Suprapubic skin (tissue), 4 donors: ENCODE data around the gene EML2. TPM values are rescaled to one million over a fixed set of nuclear protein-coding genes. Genes with fewer than 3 reads are reported as not detected.

ENCODE experiments used
- DNase-seq, 2 donors: peaks; one replicate each; pipeline ENCODE4 v3.0.0-alpha.2; 2019; ENCODE audit warnings: low spot score in 2 of 2
- H3K27ac ChIP-seq: fragments of 200-600 bp; sonication (generic); one replicate; pipeline ENCODE4 v1.5.1; 2019
- H3K27me3 ChIP-seq: fragments of 200-600 bp; sonication (generic); one replicate; pipeline ENCODE4 v1.5.1; 2019
- H3K36me3 ChIP-seq: fragments of 200-600 bp; sonication (generic); one replicate; pipeline ENCODE4 v1.5.1; 2019
- H3K4me1 ChIP-seq: fragments of 200-600 bp; sonication (generic); one replicate; pipeline ENCODE4 v1.5.1; 2019
- H3K4me3 ChIP-seq: fragments of 200-600 bp; sonication (generic); one replicate; pipeline ENCODE4 v1.5.1; 2019; ENCODE audit warnings: mild to moderate bottlenecking
- H3K9me3 ChIP-seq: fragments of 200-600 bp; sonication (generic); one replicate; pipeline ENCODE4 v1.5.1; 2019
- CTCF ChIP-seq, 2 donors: fragments of 200-600 bp in 1 of 2; fragments of 450-650 bp in 1 of 2; sonication (generic) in 1 of 2; IDR thresholded peaks; one replicate each; pipeline ENCODE4 v1.5.1; 2016 to 2019; ENCODE audit warnings: antibody characterized with exemption in 2 of 2, mild to moderate bottlenecking in 1 of 2, moderate library complexity in 1 of 2
- EP300 ChIP-seq: sonication (generic); formaldehyde crosslinking; IDR thresholded peaks from one replicate; pipeline ENCODE4 v1.6.1; 2017; ENCODE audit warnings: antibody characterized with exemption
- POLR2A ChIP-seq, 2 donors: fragments of 450-650 bp; IDR thresholded peaks; one replicate each; pipeline ENCODE4 v1.6.1; 2017; ENCODE audit warnings: antibody characterized with exemption in 2 of 2, mild to moderate bottlenecking in 2 of 2, moderate library complexity in 2 of 2
- POLR2AphosphoS5 ChIP-seq, 3 donors: sonication (generic); formaldehyde crosslinking; IDR thresholded peaks; one replicate each; pipeline ENCODE4 v1.6.1; 2017; ENCODE audit warnings: antibody characterized with exemption in 3 of 3
- WGBS: methylation state at CpG from one replicate; pipeline ENCODE4 v1.1.5; 2018; 5-methylcytosine and 5-hydroxymethylcytosine counted together
- total RNA-seq, 4 donors: library from RNA; depleted of rRNA; stranded (reverse); fragments of >200 nt; gene quantifications; one replicate each; pipeline ENCODE4 v1.1.0, GENCODE V29; 2016

Gene EML2
- total RNA-seq, 4 donors from 2014 or later: 60.0 to 112 (median 74.8) TPM

GRCh38 chr19:45650722-45651121, 11.5 kb upstream of the EML2 start:
- H3K4me3 ChIP-seq: no peak overlapping the region
- no peaks in the 10 kb centered on the region for H3K36me3 ChIP-seq
- DNase-seq: no peak
- TF ChIP-seq POLR2AphosphoS5 (IDR thresholded peaks at IDR 0.05): no peak
- TF ChIP-seq CTCF (IDR thresholded peaks at IDR 0.05): no peak
- TF ChIP-seq EP300: no peak
- no peak for TF ChIP-seq POLR2A (IDR thresholded peaks at IDR 0.05)
- no peak overlapping the region for H3K27ac ChIP-seq
- H3K4me1 ChIP-seq: peaks cover 4% of the 10 kb centered on the region
- H3K27me3 ChIP-seq: peaks cover 6% of the 10 kb centered on the region
- no peaks in the 10 kb centered on the region for H3K9me3 ChIP-seq
- 74% methylated on average over 3 of the region's 3 CpGs for WGBS

GRCh38 chr19:45646345-45646698, 7.1 kb upstream of the EML2 start:
- Histone ChIP-seq H3K4me3 (no peak overlapping the region), H3K4me1 (peaks cover 33% of the 10 kb centered on the region), H3K27ac (no peak overlapping the region), H3K27me3 (peaks cover 20% of the 10 kb centered on the region), H3K9me3 (no peaks in the 10 kb centered on the region), H3K36me3 (no peaks in the 10 kb centered on the region)
- no peak for DNase-seq
- 15% methylated on average over 8 of the region's 9 CpGs for WGBS
- TF ChIP-seq CTCF (IDR thresholded peaks at IDR 0.05) (no peak), POLR2AphosphoS5 (IDR thresholded peaks at IDR 0.05) (no peak), POLR2A (IDR thresholded peaks at IDR 0.05) (no peak), EP300 (no peak)

GRCh38 chr19:45645631-45646344, 6.6 kb upstream of the EML2 start:
- WGBS: 1% methylated on average over 23 of the region's 27 CpGs
- peaks cover 20% of the 10 kb centered on the region for H3K27me3 ChIP-seq
- no peaks in the 10 kb centered on the region for H3K9me3 ChIP-seq
- DNase-seq: peak; percentile 78 to 86
- no peaks in the 10 kb centered on the region for H3K36me3 ChIP-seq
- no peak for TF ChIP-seq EP300
- no peak for TF ChIP-seq POLR2AphosphoS5 (IDR thresholded peaks at IDR 0.05)
- no peak for TF ChIP-seq POLR2A (IDR thresholded peaks at IDR 0.05)
- no peak overlapping the region for H3K27ac ChIP-seq
- peaks cover 37% of the 10 kb centered on the region for H3K4me1 ChIP-seq
- peak overlapping the region; percentile 27 for H3K4me3 ChIP-seq

- no peak for DNase-seq
- Histone ChIP-seq H3K36me3 (no peaks in the 10 kb centered on the region), H3K9me3 (no peaks in the 10 kb centered on the region), H3K27ac (no peak overlapping the region), H3K4me1 (peaks cover 43% of the 10 kb centered on the region), H3K4me3 (peak overlapping the region; percentile 27), H3K27me3 (peaks cover 20% of the 10 kb centered on the region)
- 30% methylated on average over 5 of the region's 35 CpGs for WGBS
- no peak for TF ChIP-seq POLR2A (IDR thresholded peaks at IDR 0.05)
- TF ChIP-seq CTCF (IDR thresholded peaks at IDR 0.05): no peak
- no peak for TF ChIP-seq POLR2AphosphoS5 (IDR thresholded peaks at IDR 0.05)
- TF ChIP-seq EP300: no peak
Observed at GRCh38 chr19:45645068-45645630, 6.0 kb upstream of the EML2 start.

GRCh38 chr19:45643927-45644771, 5.0 kb upstream of the EML2 start:
- Histone ChIP-seq H3K4me3 (no peak overlapping the region), H3K36me3 (no peaks in the 10 kb centered on the region), H3K27me3 (peaks cover 20% of the 10 kb centered on the region), H3K9me3 (no peaks in the 10 kb centered on the region), H3K4me1 (peaks cover 53% of the 10 kb centered on the region), H3K27ac (no peak overlapping the region)
- WGBS: 61% methylated on average over 14 of the region's 14 CpGs
- TF ChIP-seq CTCF (IDR thresholded peaks at IDR 0.05): no peak
- no peak for TF ChIP-seq EP300
- TF ChIP-seq POLR2A (IDR thresholded peaks at IDR 0.05): no peak
- no peak for TF ChIP-seq POLR2AphosphoS5 (IDR thresholded peaks at IDR 0.05)
- DNase-seq: no peak
